Chondrocyte (in vitro differentiated cells): ENCODE data around the gene METTL13. TPM values are rescaled to one million over a fixed set of nuclear protein-coding genes. Genes with fewer than 3 reads are reported as not detected.

Experiments
- DNase-seq: peaks from one replicate; pipeline ENCODE4 v3.0.0; 2021; ENCODE audit warnings: mixed read lengths, low spot score
- H3K27ac Mint-ChIP-seq: one replicate; pipeline ENCODE4 v1.8.0; 2021; ENCODE audit warnings: mild to moderate bottlenecking, moderate library complexity, mixed read lengths; ENCODE audit not compliant: unreplicated experiment
- H3K27me3 Mint-ChIP-seq: 2 replicates; pipeline ENCODE4 v1.8.0; 2021; ENCODE audit warnings: low read depth, mixed read lengths
- H3K36me3 Mint-ChIP-seq: 2 replicates; pipeline ENCODE4 v1.8.0; 2021; ENCODE audit warnings: low read depth, mixed read lengths
- H3K4me1 Mint-ChIP-seq: 2 replicates; pipeline ENCODE4 v1.8.0; 2021; ENCODE audit warnings: low read depth, mild to moderate bottlenecking, mixed read lengths
- H3K4me3 Mint-ChIP-seq: one replicate; pipeline ENCODE4 v1.8.0; 2021; ENCODE audit warnings: mild to moderate bottlenecking, moderate library complexity, mixed read lengths; ENCODE audit not compliant: unreplicated experiment
- H3K9me3 Mint-ChIP-seq: 2 replicates; pipeline ENCODE4 v1.8.0; 2021; ENCODE audit warnings: low read depth, mixed read lengths
- long read RNA-seq: library from polyadenylated mRNA; stranded (forward); transcript quantifications from one replicate; pipeline ENCODE4 v2.0.0, GENCODE V29; 2021
- total RNA-seq: library from RNA; stranded (reverse); gene quantifications from 3 replicates; pipeline ENCODE4 v1.2.1, GENCODE V29; 2021
- TF ChIP-seq, protein P1 (sequence below): fragments of 200-600 bp; sonication (generic); IDR thresholded peaks from 2 replicates; pipeline ENCODE4 v1.5.0; 2021; ENCODE audit warnings: antibody characterized with exemption, mild to moderate bottlenecking, moderate library complexity

Gene METTL13, protein sequence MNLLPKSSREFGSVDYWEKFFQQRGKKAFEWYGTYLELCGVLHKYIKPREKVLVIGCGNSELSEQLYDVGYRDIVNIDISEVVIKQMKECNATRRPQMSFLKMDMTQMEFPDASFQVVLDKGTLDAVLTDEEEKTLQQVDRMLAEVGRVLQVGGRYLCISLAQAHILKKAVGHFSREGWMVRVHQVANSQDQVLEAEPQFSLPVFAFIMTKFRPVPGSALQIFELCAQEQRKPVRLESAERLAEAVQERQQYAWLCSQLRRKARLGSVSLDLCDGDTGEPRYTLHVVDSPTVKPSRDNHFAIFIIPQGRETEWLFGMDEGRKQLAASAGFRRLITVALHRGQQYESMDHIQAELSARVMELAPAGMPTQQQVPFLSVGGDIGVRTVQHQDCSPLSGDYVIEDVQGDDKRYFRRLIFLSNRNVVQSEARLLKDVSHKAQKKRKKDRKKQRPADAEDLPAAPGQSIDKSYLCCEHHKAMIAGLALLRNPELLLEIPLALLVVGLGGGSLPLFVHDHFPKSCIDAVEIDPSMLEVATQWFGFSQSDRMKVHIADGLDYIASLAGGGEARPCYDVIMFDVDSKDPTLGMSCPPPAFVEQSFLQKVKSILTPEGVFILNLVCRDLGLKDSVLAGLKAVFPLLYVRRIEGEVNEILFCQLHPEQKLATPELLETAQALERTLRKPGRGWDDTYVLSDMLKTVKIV
- 17.2 to 21.7 TPM (median 21.4 TPM) in 3 replicates for total RNA-seq
- long read RNA-seq, transcript METTL13-201 (8 exons, 3,327 nt) = major isoform, 53 of 67 reads
- long read RNA-seq, partial matches to known transcripts = 3 of 67 reads
- long read RNA-seq, other reads (novel, unspliced or antisense) = 8 of 67 reads

DNA sequence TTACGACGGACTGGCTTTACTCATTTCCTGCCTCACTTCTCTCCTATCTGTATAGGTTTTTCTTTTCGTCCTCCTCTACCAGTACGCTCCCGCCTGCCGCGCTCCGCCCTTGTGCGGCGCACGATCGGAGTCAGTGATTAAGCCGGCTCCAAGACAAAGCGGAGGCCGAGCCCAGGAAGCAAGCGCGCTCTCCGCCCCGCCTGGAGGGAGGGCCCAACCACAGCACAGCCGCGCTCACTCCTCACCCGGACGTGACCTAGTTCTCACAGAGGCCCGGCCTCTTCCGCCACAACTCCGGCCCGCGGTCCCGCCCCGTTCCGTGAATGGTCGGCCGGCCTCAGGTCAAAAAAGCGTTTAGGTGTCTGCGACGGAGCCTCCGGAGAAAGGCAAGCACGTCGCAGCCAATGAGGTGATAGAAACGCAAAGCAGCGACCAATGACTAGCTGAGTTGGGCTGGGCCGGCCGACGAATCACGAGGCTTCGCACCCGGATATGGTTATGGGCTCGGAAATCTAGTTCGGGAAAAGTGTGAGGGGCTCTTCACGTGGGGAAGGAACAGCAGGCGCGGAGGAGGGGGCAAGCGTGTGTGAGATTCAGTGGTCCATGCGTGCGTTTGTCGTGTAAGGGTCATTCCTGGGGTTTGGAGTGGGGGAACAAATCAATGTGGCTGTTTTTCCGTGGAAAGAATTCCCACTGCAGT lies at the start of gene METTL13:
Gene METTL13 (plus strand): TSS at position 485 of the 700 bp plus-strand sequence. CDS start 308 bp downstream, outside the sequence.
- peaks cover 46% of the 10 kb centered on the region for H3K4me1 Mint-ChIP-seq
- no peaks in the 10 kb centered on the region for H3K9me3 Mint-ChIP-seq
- H3K36me3 Mint-ChIP-seq = peaks cover 9% of the 10 kb centered on the region
- H3K27me3 Mint-ChIP-seq = no peaks in the 10 kb centered on the region
- TF ChIP-seq, protein P1, sequence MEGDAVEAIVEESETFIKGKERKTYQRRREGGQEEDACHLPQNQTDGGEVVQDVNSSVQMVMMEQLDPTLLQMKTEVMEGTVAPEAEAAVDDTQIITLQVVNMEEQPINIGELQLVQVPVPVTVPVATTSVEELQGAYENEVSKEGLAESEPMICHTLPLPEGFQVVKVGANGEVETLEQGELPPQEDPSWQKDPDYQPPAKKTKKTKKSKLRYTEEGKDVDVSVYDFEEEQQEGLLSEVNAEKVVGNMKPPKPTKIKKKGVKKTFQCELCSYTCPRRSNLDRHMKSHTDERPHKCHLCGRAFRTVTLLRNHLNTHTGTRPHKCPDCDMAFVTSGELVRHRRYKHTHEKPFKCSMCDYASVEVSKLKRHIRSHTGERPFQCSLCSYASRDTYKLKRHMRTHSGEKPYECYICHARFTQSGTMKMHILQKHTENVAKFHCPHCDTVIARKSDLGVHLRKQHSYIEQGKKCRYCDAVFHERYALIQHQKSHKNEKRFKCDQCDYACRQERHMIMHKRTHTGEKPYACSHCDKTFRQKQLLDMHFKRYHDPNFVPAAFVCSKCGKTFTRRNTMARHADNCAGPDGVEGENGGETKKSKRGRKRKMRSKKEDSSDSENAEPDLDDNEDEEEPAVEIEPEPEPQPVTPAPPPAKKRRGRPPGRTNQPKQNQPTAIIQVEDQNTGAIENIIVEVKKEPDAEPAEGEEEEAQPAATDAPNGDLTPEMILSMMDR = peak; percentile 46
- H3K27ac Mint-ChIP-seq = peak within 1 kb of the TSS; percentile 93
- peak within 1 kb of the TSS; percentile 91 for H3K4me3 Mint-ChIP-seq
- DNase-seq = peak; percentile 100

DNA sequence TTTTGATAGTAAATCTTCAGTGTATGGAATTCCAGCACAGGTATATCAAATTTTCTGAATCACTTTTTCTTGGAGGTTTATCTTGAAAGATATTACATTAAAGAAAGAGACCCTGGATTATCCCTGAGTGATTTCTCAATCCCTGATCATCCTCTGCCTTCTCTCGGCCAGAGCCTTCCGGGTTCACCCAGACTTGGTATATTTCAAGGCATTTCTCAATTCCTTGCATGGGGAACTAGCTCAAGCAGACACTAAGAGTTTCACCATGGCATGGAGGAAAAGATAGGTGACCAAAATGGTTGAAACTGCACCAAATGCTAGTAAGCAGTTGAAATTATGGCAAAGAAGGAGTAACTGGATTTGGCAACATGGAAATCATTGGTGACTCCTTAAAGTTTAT lies 45.3 kb upstream of the METTL13 start:
- no peak for DNase-seq
- H3K4me3 Mint-ChIP-seq = no peak overlapping the region
- no peak overlapping the region for H3K27ac Mint-ChIP-seq
- peaks cover 19% of the 10 kb centered on the region for H3K4me1 Mint-ChIP-seq
- TF ChIP-seq, protein P1 = no peak
- no peaks in the 10 kb centered on the region for H3K9me3 Mint-ChIP-seq
- no peaks in the 10 kb centered on the region for H3K27me3 Mint-ChIP-seq
- H3K36me3 Mint-ChIP-seq = peaks cover 13% of the 10 kb centered on the region

DNA sequence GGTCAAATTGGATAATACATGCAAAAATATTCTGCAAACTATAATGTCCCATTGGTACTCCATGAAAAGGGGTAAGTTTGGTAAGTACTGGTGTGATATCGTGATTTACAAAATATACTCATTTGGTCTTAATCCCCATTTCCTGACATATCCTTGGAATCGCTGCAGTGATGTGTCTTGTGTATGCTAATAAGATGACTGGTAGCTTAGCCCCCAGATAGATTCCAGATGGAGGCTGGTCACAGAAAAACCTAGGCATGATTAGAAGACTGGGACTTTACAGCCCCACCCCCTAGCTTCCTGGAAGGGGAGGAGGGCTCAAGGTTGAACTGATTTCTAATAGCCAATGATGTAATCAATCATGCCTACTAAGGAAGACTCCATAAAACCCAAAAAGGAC lies 42.5 kb upstream of the METTL13 start:
- H3K9me3 Mint-ChIP-seq = no peaks in the 10 kb centered on the region
- no peak overlapping the region for H3K27ac Mint-ChIP-seq
- H3K27me3 Mint-ChIP-seq = no peaks in the 10 kb centered on the region
- TF ChIP-seq, protein P1 = no peak
- no peak overlapping the region for H3K4me3 Mint-ChIP-seq
- no peak for DNase-seq
- H3K36me3 Mint-ChIP-seq = peaks cover 8% of the 10 kb centered on the region
- peaks cover 37% of the 10 kb centered on the region for H3K4me1 Mint-ChIP-seq

DNA sequence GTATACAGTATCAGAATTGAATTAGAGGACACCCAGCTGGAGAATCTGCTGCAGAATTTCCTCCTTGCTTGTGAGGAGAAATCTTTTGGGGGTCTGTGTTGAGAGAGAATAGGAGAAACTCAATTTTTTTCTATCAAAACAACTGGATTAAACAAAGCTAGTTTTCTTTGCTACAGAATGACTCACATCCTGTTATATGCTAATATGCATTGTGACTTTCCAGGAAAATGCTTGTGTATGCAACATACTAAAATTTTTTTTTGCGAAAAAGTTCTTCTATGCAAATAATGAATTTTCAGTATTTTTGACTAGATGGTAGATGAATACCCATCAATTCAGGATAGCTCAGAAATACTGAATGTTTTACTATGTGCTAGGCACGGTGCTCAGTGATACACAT lies 41.8 kb upstream of the METTL13 start:
- Mint-ChIP-seq H3K27me3 (no peaks in the 10 kb centered on the region), H3K36me3 (peaks cover 8% of the 10 kb centered on the region), H3K4me3 (no peak overlapping the region), H3K9me3 (no peaks in the 10 kb centered on the region), H3K4me1 (peaks cover 39% of the 10 kb centered on the region), H3K27ac (no peak overlapping the region)
- TF ChIP-seq, protein P1 = no peak
- DNase-seq = no peak

DNA sequence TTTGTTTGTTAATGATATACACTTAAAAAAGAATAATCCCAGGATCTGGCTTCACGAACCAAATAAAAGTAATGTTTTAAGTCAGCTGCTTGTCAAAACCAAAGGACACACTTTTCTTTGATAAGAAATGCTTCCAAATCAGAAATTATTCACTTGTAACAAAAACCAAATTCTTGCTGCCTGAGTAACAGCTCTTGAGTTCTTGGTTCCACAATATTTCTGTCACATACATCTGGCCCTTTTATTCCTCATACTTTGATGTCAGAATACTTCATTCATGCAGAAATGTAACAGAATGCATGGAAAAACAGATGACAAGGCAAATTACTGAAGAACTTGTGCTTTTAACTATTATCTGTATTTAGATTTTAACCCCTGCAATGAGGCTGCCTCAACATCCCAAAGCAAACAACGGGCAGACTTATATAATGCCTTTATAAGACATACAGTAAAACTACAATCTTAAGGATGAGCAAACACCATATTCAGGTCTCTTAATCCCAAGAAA lies 41.0 kb upstream of the METTL13 start:
- Mint-ChIP-seq H3K4me3 (peak overlapping the region; percentile 99), H3K36me3 (peaks cover 6% of the 10 kb centered on the region), H3K27me3 (no peaks in the 10 kb centered on the region), H3K4me1 (peaks cover 39% of the 10 kb centered on the region), H3K27ac (peak overlapping the region; percentile 13), H3K9me3 (no peaks in the 10 kb centered on the region)
- TF ChIP-seq, protein P1 = no peak
- no peak for DNase-seq
